ENCODE measurements around the gene PPP1R16B.

GRCh38 chr20:38864662-38865061 is 59.2 kb downstream of the PPP1R16B start:
- TF ChIP-seq POLR2A (IDR thresholded peaks at IDR 0.05) (no peak), CTCF (IDR thresholded peaks at IDR 0.05) (no peak)

Measured in body of pancreas (tissue), 4 donors.